Cardiac fibroblast (primary cell): ENCODE results near the gene GIPC2.

ENCODE experiments used
- DNase-seq, 2 donors: peaks; one replicate each; pipeline versions ENCODE4 v3.0.0 to v3.0.0-alpha.2; 2010; ENCODE audit warnings: low read depth in 2 of 2
- H3K4me3 ChIP-seq, 2 donors: replicated peaks in 1 of 2; 1 replicate in 1 of 2; 2 replicates in 1 of 2; pipeline ENCODE4 v1.5.1; 2011; ENCODE audit warnings: low read depth in 2 of 2, low read length in 2 of 2, mild to moderate bottlenecking in 2 of 2, moderate library complexity in 1 of 2
- TF ChIP-seq, protein P1 (sequence below): IDR thresholded peaks from one replicate; pipeline ENCODE4 v1.5.1; 2011; ENCODE audit warnings: low read depth, mild to moderate bottlenecking, low read length, inconsistent platforms

Gene GIPC2

DNA sequence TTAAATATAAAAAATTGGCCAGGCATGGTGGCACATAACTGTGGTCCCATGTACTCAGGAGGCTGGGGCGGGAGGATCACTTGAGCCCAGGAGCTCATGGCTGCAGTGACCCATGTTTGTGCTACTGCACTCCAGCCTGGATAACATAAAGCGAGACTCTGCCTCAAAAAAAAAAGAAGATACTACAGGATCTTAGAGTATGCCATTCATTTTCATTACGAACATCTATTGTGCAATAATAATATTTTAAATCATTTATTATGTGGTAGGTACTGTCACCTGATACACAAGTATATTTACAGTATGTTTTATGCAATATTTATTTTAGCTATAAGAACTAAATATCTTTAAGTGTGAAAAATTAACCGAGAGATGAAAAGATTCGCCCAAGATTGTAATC lies 9.3 kb upstream of the GIPC2 start:
- TF ChIP-seq, protein P1, sequence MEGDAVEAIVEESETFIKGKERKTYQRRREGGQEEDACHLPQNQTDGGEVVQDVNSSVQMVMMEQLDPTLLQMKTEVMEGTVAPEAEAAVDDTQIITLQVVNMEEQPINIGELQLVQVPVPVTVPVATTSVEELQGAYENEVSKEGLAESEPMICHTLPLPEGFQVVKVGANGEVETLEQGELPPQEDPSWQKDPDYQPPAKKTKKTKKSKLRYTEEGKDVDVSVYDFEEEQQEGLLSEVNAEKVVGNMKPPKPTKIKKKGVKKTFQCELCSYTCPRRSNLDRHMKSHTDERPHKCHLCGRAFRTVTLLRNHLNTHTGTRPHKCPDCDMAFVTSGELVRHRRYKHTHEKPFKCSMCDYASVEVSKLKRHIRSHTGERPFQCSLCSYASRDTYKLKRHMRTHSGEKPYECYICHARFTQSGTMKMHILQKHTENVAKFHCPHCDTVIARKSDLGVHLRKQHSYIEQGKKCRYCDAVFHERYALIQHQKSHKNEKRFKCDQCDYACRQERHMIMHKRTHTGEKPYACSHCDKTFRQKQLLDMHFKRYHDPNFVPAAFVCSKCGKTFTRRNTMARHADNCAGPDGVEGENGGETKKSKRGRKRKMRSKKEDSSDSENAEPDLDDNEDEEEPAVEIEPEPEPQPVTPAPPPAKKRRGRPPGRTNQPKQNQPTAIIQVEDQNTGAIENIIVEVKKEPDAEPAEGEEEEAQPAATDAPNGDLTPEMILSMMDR: no peak

DNA sequence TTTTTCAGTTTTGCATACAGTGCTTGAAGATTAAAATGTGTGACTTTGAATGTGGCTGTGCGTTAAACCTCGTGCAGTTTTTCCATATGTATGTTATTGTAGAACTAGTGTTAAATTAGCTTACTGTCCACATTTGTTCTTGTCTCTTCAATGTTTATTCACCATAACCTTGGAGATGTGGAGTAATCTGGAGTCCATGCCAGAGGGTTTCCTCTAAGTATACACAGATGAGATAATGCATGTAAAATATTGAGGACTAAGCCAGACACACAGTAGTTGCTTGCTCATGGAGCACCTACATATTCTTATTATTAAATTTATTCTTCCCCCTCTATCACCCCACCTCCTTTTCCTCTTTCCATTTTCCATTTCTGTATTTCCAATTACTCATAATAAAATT lies 7.7 kb upstream of the GIPC2 start:
- no peak overlapping the region for H3K4me3 ChIP-seq
- DNase-seq: peak; percentile 64 to 69
- TF ChIP-seq, protein P1: no peak

More for the DNA sequence above, 9.3 kb upstream of the GIPC2 start:
- DNase-seq: no peak
- no peak overlapping the region for H3K4me3 ChIP-seq

DNA sequence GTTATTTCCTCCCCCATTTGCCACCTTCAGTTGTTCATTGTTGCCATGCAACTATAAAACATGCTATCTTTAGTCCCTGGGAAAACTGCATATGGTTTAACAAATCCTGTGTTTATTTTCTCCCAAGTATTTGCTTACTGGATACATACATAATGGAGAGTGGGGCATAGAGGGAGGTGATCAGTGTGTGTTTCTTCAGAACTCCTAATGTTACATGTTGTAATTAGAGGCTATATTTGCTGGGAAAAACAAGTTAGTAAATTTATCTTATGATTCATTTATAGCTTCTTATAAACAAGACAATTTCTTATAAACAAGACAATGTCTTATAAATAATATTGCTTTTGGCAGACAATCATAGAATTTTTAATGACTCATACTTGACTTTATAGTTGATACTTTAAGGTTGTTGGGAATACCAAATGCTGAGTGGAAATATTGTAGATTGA lies 7.3 kb upstream of the GIPC2 start:
- peak; percentile 48 to 61 for DNase-seq
- TF ChIP-seq, protein P1: no peak
- no peak overlapping the region for H3K4me3 ChIP-seq

DNA sequence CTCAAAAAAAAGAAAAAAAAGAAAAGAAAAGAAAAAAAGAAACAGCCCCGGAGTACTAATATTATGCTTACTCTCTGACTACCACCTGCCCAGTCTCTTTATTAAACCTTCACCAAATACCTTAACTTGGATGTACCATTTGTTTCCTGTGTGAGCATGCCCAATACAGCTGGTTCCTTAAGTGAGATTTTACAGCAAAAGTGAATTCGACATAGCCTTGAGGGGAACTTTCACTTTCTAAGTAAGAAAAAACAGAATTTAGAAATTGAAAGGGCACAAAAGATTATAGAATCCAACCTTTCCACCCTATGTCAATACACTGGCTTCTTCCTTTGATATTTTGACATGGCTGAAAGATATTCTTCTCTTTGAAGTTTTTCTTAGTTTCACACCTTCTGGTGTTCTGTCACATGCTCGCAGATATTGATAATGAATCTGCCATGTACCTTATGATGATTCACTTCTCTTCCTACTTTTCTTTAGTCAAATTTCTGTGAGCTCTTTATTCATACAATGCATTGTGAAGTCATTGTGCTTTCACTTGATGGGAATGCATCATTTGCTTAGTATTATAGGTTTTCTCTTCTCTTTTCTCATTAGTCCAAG lies 5.2 kb upstream of the GIPC2 start:
- DNase-seq: no peak
- H3K4me3 ChIP-seq: no peak overlapping the region
- TF ChIP-seq, protein P1: no peak

DNA sequence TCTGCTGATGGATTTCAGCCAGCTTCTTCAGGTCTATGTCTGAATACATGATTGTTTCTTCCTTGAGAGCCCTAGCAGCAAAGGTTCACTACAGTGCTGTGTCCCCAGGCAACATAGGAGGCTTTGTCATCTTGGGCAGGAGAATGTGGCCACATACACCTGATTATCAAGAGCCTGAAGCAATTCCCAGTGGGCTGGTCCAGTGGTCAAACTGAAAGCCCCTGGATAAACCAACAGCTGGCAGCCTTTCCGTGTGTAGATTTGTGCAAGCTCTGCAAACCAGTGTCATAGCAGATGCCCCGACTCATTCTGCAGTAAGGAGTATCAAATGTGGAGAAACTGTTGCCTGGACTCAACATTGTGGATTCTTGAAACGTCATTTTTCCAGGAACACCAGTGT lies 2.3 kb upstream of the GIPC2 start:
- no peak for DNase-seq

DNA sequence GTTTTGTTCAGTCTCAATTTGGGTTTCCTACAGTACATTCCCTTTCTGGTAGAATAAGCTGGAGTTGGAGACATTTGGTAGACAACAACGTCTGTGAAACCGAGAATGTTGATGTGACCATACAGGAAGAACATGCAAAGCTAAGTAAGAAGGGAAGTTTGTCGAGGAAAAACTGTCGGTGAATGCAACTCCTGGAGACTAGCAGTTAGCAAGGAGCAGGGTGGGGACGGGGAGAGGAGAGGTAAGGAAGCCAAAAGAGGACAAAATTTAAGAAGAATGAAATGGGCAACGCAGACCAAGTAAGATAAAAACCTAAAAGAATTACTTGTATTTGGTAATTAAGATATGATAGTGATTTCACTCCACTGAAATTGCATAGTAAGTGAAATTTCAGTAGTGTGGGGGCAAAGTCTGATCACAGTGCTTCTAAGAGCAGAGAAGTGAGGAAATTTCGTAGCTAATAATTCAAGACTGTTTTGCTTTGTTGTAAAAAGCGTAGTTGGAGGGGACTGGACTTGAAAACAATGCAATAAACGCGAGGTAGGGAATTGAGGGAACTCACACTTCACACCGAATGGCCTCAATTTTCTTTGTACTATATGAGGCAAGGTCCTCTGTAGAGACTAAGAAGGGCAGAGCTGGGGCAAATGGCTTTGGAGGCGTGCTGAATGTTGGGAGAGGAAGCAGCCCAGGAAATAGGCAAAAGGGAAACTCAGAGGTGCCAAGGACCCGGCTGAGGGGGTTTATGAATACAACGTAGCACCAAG lies 787 bp upstream of the GIPC2 start:
- no peak for DNase-seq
- TF ChIP-seq, protein P1: no peak
- H3K4me3 ChIP-seq: no peak overlapping the region

More for the DNA sequence above, 2.3 kb upstream of the GIPC2 start:
- TF ChIP-seq, protein P1: no peak
- H3K4me3 ChIP-seq: no peak overlapping the region
